OCI-LY3 (cell line): Measurements from ENCODE around the gene TESMIN.

ENCODE experiments used
- EZH2phosphoT487 ChIP-seq: fragments of 200-600 bp; shearing (Covaris generic); IDR thresholded peaks from 2 replicates; pipeline ENCODE4 v1.6.1; 2018; ENCODE audit warnings: antibody characterized with exemption, mixed run types, low read depth
- TF ChIP-seq, protein P1 (sequence below): fragments of 200-600, 300-600 bp; sonication (generic); IDR thresholded peaks from 2 replicates; pipeline ENCODE4 v1.5.1; 2014; ENCODE audit warnings: antibody characterized with exemption, low read length, low read depth

DNA sequence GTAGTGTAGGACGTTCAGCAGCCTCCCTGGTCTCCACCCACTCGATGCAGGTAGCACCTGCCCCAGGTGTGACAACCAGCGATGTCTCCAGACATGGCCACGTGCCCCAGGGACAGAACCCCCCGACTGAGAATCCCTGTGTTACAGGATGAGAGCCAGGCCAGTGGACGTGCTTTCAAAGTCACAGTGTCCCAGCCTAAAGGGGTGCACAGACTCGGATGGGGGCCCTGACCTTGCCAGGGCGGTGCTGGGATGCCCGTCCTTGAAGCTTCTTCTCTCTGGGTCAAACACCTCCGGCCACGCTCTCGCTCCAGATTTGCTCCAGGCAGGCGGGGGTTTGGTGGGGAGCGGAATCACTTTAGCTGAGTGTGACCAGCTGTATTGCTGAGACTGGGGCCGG lies 90.3 kb downstream of the TESMIN start:
- TF ChIP-seq, protein P1, sequence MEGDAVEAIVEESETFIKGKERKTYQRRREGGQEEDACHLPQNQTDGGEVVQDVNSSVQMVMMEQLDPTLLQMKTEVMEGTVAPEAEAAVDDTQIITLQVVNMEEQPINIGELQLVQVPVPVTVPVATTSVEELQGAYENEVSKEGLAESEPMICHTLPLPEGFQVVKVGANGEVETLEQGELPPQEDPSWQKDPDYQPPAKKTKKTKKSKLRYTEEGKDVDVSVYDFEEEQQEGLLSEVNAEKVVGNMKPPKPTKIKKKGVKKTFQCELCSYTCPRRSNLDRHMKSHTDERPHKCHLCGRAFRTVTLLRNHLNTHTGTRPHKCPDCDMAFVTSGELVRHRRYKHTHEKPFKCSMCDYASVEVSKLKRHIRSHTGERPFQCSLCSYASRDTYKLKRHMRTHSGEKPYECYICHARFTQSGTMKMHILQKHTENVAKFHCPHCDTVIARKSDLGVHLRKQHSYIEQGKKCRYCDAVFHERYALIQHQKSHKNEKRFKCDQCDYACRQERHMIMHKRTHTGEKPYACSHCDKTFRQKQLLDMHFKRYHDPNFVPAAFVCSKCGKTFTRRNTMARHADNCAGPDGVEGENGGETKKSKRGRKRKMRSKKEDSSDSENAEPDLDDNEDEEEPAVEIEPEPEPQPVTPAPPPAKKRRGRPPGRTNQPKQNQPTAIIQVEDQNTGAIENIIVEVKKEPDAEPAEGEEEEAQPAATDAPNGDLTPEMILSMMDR, result no peak
- no peak for TF ChIP-seq EZH2phosphoT487
